Ascending aorta (tissue), 2 donors: ENCODE measurements around the gene FBP1. TPM values are rescaled to one million over a fixed set of nuclear protein-coding genes. Genes with fewer than 3 reads are reported as not detected.

Experiments used
- DNase-seq, 2 donors: peaks; one replicate each; pipeline ENCODE4 v3.0.0-alpha.2; 2019; ENCODE audit warnings: low spot score in 2 of 2
- H3K27ac ChIP-seq, 2 donors: fragments of 200-600 bp; sonication (generic); one replicate each; pipeline ENCODE4 v1.5.1; 2016 to 2017; ENCODE audit warnings: mild to moderate bottlenecking in 1 of 2
- H3K27me3 ChIP-seq: fragments of 200-600 bp; sonication (generic); one replicate; pipeline ENCODE4 v1.5.1; 2017
- H3K36me3 ChIP-seq, 2 donors: fragments of 200-600 bp; sonication (generic); one replicate each; pipeline ENCODE4 v1.5.1; 2016
- H3K4me1 ChIP-seq, 2 donors: fragments of 200-600 bp; sonication (generic); one replicate each; pipeline ENCODE4 v1.5.1; 2016 to 2017; ENCODE audit warnings: mild to moderate bottlenecking in 1 of 2
- H3K4me3 ChIP-seq, 2 donors: fragments of 200-600 bp; sonication (generic); one replicate each; pipeline ENCODE4 v1.5.1; 2016 to 2017; ENCODE audit warnings: mild to moderate bottlenecking in 1 of 2
- H3K9me3 ChIP-seq, 2 donors: fragments of 200-600 bp; sonication (generic); one replicate each; pipeline ENCODE4 v1.5.1; 2016
- intact Hi-C: fragments of 100-400 bp; cut with DNase I; formaldehyde crosslinking; loops from one replicate; pipeline ENCODE4 v1.15.1; 2023
- total RNA-seq: library from RNA; depleted of rRNA; stranded (reverse); fragments of >200 nt; gene quantifications from one replicate; pipeline ENCODE4 v1.1.0, GENCODE V29; 2016
- TF ChIP-seq, protein P1 (sequence below), 3 experiments: fragments of 200-600 bp in 2 of 3; fragments of 450-650 bp in 1 of 3; sonication (generic) in 2 of 3; IDR thresholded peaks; one replicate each; pipeline ENCODE4 v1.5.1; 2016 to 2019; ENCODE audit warnings: antibody characterized with exemption in 3 of 3, mild to moderate bottlenecking in 1 of 3, moderate library complexity in 1 of 3

FBP1 gene
- total RNA-seq, 1 donor from 2014 or later, result 4.8 TPM

DNA sequence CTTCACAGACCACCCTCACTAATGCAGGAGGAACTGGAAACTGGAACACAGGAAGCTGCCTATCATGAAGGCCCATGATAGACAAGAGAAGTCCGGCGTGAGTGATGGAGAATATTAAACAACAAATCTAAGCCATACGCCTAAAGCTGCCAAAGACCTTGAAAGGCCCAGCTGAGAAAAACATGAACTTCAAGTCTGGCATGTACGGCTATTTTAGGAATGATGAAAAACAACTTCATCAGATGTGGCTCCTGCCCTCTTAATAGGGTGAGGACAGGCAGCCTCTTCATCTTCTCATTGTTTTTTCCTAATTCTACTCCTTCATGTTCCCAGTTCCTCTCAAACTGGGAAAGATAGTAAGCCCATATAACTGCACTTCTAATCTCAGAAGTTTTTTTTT lies 20.3 kb downstream of the FBP1 start:
- intact Hi-C loops, result no loop called here
- Histone ChIP-seq H3K9me3 (no peaks in the 10 kb centered on the region), H3K27ac (peak overlapping the region; percentile 37 to 39), H3K27me3 (no peaks in the 10 kb centered on the region), H3K4me1 (peaks cover 0 to 4% of the 10 kb centered on the region in 2 donors), H3K36me3 (no peaks in the 10 kb centered on the region), H3K4me3 (no peak overlapping the region)
- DNase-seq, result no peak
- TF ChIP-seq, protein P1, sequence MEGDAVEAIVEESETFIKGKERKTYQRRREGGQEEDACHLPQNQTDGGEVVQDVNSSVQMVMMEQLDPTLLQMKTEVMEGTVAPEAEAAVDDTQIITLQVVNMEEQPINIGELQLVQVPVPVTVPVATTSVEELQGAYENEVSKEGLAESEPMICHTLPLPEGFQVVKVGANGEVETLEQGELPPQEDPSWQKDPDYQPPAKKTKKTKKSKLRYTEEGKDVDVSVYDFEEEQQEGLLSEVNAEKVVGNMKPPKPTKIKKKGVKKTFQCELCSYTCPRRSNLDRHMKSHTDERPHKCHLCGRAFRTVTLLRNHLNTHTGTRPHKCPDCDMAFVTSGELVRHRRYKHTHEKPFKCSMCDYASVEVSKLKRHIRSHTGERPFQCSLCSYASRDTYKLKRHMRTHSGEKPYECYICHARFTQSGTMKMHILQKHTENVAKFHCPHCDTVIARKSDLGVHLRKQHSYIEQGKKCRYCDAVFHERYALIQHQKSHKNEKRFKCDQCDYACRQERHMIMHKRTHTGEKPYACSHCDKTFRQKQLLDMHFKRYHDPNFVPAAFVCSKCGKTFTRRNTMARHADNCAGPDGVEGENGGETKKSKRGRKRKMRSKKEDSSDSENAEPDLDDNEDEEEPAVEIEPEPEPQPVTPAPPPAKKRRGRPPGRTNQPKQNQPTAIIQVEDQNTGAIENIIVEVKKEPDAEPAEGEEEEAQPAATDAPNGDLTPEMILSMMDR (IDR thresholded peaks at IDR 0.05), result no peak

DNA sequence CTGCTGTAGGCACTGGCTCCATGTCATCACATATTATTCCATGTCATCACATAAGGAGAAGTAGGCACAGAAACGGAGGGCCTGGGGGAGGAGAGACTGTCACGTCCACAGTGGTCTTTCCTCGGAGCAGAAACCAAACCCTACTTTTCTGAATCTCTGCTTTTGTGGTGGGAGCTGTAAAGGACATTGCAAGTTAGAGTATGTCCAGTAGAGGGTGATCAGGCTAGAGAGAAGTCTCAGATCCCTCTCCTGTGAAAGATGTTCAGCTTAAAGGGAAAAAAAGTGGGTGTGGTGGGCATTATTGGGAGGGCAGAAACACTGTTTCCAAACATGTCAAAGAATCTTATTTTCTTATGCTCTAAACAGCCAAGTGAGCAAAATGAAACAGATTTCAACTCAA lies 26.3 kb downstream of the FBP1 start:
- H3K27ac ChIP-seq, result no peak overlapping the region
- H3K4me3 ChIP-seq, result no peak overlapping the region
- no peaks in the 10 kb centered on the region for H3K4me1 ChIP-seq
- TF ChIP-seq, protein P1 (IDR thresholded peaks at IDR 0.05), result no peak
- no peaks in the 10 kb centered on the region for H3K27me3 ChIP-seq
- intact Hi-C loops, result no loop called here
- DNase-seq, result no peak
- no peaks in the 10 kb centered on the region for H3K9me3 ChIP-seq
- no peaks in the 10 kb centered on the region for H3K36me3 ChIP-seq

DNA sequence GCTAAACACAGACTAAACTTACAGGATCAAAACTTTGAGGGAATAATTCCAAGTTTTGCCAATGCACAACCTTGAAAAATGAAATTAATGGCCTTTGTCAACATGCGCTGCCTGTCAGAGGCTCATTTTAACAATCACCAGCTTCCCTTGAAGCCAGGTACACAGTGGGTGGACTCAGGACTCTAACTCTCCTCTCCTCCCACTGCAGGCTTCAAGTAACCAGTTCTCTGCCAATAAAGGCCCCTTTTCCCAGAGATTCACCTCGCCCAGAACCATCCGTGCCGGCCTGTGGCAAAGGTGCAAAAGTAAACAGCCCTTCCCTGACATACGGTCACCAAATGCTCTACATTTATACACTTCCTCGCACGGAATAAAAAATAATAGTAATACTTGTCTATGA lies 27.2 kb downstream of the FBP1 start:
- DNase-seq, result no peak
- Histone ChIP-seq H3K9me3 (no peaks in the 10 kb centered on the region), H3K27me3 (no peaks in the 10 kb centered on the region), H3K36me3 (no peaks in the 10 kb centered on the region), H3K27ac (no peak overlapping the region), H3K4me3 (no peak overlapping the region), H3K4me1 (no peaks in the 10 kb centered on the region)
- TF ChIP-seq, protein P1 (IDR thresholded peaks at IDR 0.05), result no peak
- intact Hi-C loops, result no loop called here

DNA sequence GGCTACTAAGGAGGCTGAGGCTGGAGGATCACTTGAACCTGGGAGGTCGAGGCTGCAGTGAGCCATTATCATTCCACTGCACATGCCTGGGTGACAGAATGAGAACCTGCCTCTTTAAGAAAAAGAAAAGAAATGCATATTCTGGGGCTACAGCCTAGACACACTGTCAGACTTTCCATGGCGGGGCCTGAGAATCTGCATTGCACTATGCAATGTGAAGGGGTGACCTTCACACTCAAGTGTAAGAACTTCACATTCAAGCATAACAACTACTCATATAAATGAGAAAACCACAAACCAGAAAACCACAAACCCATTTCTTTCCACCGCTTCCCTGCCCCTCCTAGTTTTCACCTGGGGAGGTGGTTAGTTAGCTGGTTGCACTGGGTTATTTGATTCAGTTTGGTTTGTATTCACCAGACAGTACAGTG lies 27.7 kb downstream of the FBP1 start:
- Histone ChIP-seq H3K27ac (no peak overlapping the region), H3K4me1 (no peaks in the 10 kb centered on the region), H3K36me3 (no peaks in the 10 kb centered on the region), H3K4me3 (no peak overlapping the region), H3K27me3 (no peaks in the 10 kb centered on the region), H3K9me3 (no peaks in the 10 kb centered on the region)
- intact Hi-C loops, result no loop called here
- DNase-seq, result no peak
- TF ChIP-seq, protein P1 (IDR thresholded peaks at IDR 0.05), result no peak

DNA sequence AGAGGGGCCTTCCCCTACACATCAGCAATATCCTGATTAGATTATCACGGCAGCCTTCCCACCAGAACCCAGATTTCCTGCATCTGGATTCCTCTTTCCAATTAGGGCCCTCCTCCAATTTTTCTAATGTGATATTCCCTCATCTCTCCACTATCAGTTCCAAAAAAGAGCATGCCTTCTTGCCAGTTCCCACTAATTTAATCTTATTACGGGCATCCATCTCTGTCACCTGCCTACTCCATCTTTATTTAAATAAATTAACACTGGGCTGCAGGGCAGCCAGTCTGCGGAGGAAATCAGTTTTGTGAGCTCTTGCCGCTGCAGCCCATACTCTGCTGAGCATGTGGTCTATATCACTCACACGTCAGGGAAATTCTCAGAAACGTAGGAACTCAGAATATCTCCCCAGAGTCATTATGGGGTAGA lies 29.1 kb downstream of the FBP1 start:
- Histone ChIP-seq H3K27ac (no peak overlapping the region), H3K36me3 (no peaks in the 10 kb centered on the region), H3K27me3 (no peaks in the 10 kb centered on the region), H3K4me3 (no peak overlapping the region), H3K4me1 (no peaks in the 10 kb centered on the region), H3K9me3 (no peaks in the 10 kb centered on the region)
- DNase-seq, result no peak
- intact Hi-C loops, result no loop called here
- TF ChIP-seq, protein P1 (IDR thresholded peaks at IDR 0.05), result no peak

DNA sequence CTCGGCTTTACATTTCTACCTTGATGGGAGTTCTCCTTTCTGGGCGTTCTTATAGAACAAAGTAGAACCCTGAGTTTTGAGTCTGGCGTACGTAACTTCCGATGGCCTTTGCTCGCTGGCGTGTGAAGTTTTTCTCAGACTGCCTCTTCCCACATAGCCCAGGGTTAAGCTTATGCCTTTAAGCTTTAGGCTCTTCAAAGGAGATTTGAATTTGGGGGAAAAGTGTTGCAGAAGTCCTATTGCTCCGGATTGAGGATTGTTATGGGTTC lies 32.0 kb downstream of the FBP1 start:
- no peak for DNase-seq

More for the DNA sequence above, 32.0 kb downstream of the FBP1 start:
- Histone ChIP-seq H3K27ac (no peak overlapping the region), H3K27me3 (no peaks in the 10 kb centered on the region), H3K4me1 (no peaks in the 10 kb centered on the region), H3K36me3 (no peaks in the 10 kb centered on the region), H3K4me3 (no peak overlapping the region), H3K9me3 (no peaks in the 10 kb centered on the region)
- intact Hi-C loops, result no loop called here
- TF ChIP-seq, protein P1 (IDR thresholded peaks at IDR 0.05), result no peak
